ENCODE data around the gene CDH13.
A peak's percentile ranks its signal among the peaks of the same experiment; 100 is the strongest.

The CDH13 gene

DNA sequence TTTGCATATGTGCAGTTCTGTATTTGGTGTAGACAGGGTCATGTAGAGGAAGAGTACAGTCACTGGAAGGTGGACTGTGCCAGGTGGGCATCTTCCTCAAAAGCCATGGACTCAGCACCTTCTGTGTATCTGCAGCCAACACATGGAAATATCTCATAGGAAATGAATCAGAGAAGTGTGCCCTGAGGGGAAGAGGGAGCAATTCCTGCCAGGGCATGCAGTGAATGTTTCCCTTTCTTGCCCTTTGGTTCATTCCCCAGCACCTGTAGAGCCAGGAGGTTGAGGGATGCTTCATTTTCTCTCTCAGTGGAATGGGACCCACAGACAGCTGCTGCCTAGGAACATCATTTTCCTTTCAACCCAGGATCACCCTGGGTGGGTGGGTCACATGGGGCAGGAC, 1034.9 kb downstream of the CDH13 start:
- Histone ChIP-seq H3K4me1 (no peaks in the 10 kb centered on the region), H3K27me3 (no peaks in the 10 kb centered on the region), H3K4me3 (no peak overlapping the region), H3K9ac (no peak overlapping the region), H3K4me2 (no peak overlapping the region), H4K20me1 (no peaks in the 10 kb centered on the region), H3K9me3 (replicated peaks in 1 of 11) (peaks cover 5 to 22% (median 12%) of the 10 kb centered on the region in 11 experiments; a peak in 17 of 22 replicates), H3K36me3 (no peaks in the 10 kb centered on the region), H3K27ac (no peak overlapping the region)
- TF ChIP-seq Cebpa-rat (IDR thresholded peaks at IDR 0.05) = no peak

DNA sequence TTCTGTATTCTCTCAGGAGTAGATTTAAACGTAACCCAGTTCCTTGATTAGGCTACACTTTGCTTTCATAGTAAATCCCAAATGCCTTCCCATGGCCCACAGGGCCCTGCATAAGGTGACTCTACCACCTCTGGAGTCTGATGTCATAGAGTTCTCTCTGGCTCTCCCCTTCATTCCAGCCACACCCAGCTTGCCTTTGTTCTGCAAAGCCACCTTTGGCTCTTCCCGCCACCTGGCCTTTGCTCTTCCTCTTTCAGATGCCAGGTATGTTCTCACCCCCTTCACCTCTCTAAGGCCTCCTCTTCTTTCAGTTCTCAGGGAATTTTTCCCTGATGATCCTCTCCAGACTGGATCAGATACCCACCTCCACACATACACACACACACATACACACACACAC, 1039.7 kb downstream of the CDH13 start:
- Histone ChIP-seq H3K27ac (no peak overlapping the region), H3K4me3 (no peak overlapping the region), H4K20me1 (no peaks in the 10 kb centered on the region), H3K27me3 (no peaks in the 10 kb centered on the region), H3K4me2 (no peak overlapping the region), H3K4me1 (no peaks in the 10 kb centered on the region), H3K9ac (no peak overlapping the region), H3K36me3 (no peaks in the 10 kb centered on the region), H3K9me3 (replicated peaks in 1 of 11) (peaks cover 20 to 33% (median 27%) of the 10 kb centered on the region in 11 experiments)
- no peak for TF ChIP-seq Cebpa-rat (IDR thresholded peaks at IDR 0.05)

DNA sequence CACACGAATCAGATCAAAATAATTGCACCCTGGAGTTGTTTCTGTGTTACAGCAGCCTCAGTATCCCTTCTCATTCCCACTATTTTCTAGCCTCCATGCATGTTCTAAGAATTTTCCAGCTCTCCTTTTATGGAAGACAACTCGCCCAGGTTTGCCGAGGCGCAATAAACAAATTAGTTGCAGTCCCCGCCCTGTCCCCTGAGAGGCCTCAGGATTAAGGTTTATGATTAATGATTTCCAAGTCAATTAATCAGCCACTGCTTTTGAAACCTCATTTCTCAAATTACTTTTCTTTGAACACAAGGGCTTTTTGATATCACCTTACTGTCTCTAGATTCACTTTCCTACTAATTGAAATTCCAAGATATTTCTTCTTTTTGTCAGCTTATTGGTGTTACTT, 1042.7 kb downstream of the CDH13 start:
- Histone ChIP-seq H3K27ac (no peak overlapping the region), H4K20me1 (no peaks in the 10 kb centered on the region), H3K4me3 (no peak overlapping the region), H3K4me2 (no peak overlapping the region), H3K27me3 (no peaks in the 10 kb centered on the region), H3K9me3 (replicated peaks in 1 of 11) (peaks cover 21 to 33% (median 27%) of the 10 kb centered on the region in 11 experiments), H3K36me3 (no peaks in the 10 kb centered on the region), H3K9ac (no peak overlapping the region), H3K4me1 (no peaks in the 10 kb centered on the region)
- no peak for TF ChIP-seq Cebpa-rat (IDR thresholded peaks at IDR 0.05)

DNA sequence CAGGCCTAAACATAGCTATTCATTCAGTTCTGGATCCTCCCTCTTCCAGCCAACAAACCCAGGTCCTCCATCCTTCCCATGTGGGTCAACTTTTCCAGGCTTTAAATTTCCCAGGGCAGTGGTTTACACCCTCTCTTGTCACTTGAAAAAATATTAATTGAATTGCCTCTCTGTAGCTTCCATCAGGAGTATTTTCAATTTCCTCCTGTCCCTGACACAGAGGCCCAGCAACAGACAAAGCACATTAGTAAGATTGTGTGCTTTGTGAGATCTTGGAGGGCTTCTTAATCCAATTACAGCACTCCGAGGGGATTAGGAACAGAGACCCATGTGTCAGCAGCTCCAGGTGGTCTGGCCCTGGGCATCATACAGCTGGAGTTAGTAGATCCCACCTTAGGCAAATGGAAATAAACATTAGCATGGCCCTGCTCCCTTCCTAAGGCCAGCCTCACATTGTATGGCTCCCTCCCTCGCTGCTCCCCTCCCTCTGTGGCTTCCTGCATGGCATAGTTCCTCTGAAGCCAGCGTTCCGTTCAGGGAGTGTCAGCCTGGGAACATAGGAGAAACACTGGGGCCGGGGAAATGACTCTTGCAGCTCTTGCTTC, 1048.3 kb downstream of the CDH13 start:
- H3K27ac ChIP-seq = no peak overlapping the region
- peaks cover 0 to 5% (median 2%) of the 10 kb centered on the region in 10 experiments; a peak in 4 of 20 replicates for H3K4me1 ChIP-seq
- peaks cover 14 to 21% (median 19%) of the 10 kb centered on the region in 11 experiments; a peak in 21 of 22 replicates for H3K9me3 ChIP-seq (replicated peaks in 1 of 11)
- no peak overlapping the region for H3K4me3 ChIP-seq
- no peaks in the 10 kb centered on the region for H3K27me3 ChIP-seq
- no peaks in the 10 kb centered on the region for H4K20me1 ChIP-seq
- no peak overlapping the region for H3K9ac ChIP-seq
- TF ChIP-seq Cebpa-rat (IDR thresholded peaks at IDR 0.05) = no peak
- peak overlapping the region in 1 of 11 experiments; percentile 19; a peak in 1 of 22 replicates for H3K4me2 ChIP-seq
- H3K36me3 ChIP-seq = no peaks in the 10 kb centered on the region

DNA sequence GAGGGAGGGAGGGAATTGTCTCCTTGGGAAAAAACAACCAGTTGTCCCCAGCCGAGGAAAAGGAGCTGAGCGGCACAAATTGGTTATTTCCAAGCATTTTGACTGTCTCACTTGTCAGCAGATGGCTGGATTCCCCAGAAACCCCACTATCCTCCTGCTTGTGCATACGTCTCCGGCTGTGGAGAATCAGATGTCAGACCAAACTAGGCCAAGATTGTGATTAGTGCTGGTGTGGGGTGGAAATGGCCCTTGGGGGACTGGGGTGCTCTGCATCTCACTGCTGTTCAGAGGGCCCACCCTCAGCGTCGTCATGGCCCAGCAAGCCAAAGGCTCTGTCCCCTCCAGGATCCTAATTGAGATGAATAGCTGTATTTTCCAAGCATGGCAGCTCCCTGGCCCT, 1049.3 kb downstream of the CDH13 start:
- H3K4me2 ChIP-seq = no peak overlapping the region
- no peaks in the 10 kb centered on the region for H3K36me3 ChIP-seq
- H3K4me3 ChIP-seq = no peak overlapping the region
- TF ChIP-seq Cebpa-rat (IDR thresholded peaks at IDR 0.05) = no peak
- H3K9ac ChIP-seq = no peak overlapping the region
- no peaks in the 10 kb centered on the region for H4K20me1 ChIP-seq
- no peak overlapping the region for H3K27ac ChIP-seq
- peaks cover 3 to 10% (median 8%) of the 10 kb centered on the region in 11 experiments; a peak in 19 of 22 replicates for H3K9me3 ChIP-seq (replicated peaks in 1 of 11)
- peaks cover 0 to 5% (median 2%) of the 10 kb centered on the region in 10 experiments; a peak in 6 of 20 replicates for H3K4me1 ChIP-seq
- H3K27me3 ChIP-seq = no peaks in the 10 kb centered on the region

DNA sequence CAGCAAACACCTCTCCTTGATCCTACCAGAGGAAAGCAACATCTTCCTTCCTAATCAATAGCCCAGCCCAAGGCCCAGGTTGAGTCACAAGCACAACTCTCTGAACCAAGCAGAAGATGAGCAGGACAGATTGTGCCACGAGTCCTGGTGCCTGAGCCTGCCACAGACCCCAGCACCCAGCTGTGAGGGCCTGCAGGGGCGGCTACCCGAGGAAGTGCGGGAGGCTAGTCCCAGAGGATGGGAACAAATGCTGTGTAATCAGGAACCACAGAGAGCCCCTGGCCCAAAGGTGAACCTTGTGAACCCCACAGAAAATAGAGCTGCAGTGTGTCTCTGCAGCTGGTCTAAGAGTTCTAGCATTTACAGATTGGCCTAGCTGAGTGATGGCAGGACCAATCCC, 1054.2 kb downstream of the CDH13 start:
- Histone ChIP-seq H3K27me3 (no peaks in the 10 kb centered on the region; a peak in 1 of 22 replicates), H3K27ac (no peak overlapping the region)

DNA sequence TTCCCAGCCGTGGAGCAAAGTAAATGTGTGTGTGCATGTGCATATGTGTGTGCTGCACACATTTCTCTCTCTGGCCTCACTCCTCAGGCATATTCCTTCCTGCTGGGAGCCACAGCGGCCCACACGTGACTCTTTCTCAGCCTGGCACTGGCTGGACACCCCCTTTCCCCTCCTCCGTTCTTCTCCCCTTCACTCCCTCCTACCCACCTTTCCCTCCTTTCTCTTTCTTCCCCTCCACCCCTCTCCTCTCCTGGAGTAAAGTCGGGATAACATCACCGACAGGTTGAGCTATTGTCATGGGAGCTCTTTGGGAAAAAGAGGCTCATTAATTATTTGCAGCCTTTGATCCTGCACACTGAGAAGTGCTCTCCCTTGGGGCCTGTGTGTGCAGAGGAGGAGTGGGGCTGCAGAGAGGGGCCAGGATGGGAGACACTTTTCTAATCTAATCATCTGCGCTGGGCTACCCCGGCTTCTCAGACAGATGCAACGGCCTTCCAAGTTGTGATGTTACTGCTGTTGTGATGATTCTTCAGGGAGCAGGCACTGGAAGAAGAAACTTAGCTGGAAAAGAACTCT, 1054.7 kb downstream of the CDH13 start:
- TF ChIP-seq Cebpa-rat (IDR thresholded peaks at IDR 0.05) = no peak
- peak overlapping the region in 7 of 11 experiments; percentile 4 to 59 (median 38); a peak in 10 of 22 replicates for H3K4me2 ChIP-seq

More for the DNA sequence above, 1054.2 kb downstream of the CDH13 start:
- no peaks in the 10 kb centered on the region for H3K9me3 ChIP-seq (replicated peaks in 1 of 11)
- H3K4me3 ChIP-seq = no peak overlapping the region
- no peaks in the 10 kb centered on the region for H3K36me3 ChIP-seq
- peaks cover 18 to 36% (median 30%) of the 10 kb centered on the region in 10 experiments for H3K4me1 ChIP-seq
- no peak for TF ChIP-seq Cebpa-rat (IDR thresholded peaks at IDR 0.05)
- peak overlapping the region in 7 of 11 experiments; percentile 4 to 59 (median 38); a peak in 5 of 22 replicates for H3K4me2 ChIP-seq
- no peak overlapping the region for H3K9ac ChIP-seq
- H4K20me1 ChIP-seq = no peaks in the 10 kb centered on the region

DNA sequence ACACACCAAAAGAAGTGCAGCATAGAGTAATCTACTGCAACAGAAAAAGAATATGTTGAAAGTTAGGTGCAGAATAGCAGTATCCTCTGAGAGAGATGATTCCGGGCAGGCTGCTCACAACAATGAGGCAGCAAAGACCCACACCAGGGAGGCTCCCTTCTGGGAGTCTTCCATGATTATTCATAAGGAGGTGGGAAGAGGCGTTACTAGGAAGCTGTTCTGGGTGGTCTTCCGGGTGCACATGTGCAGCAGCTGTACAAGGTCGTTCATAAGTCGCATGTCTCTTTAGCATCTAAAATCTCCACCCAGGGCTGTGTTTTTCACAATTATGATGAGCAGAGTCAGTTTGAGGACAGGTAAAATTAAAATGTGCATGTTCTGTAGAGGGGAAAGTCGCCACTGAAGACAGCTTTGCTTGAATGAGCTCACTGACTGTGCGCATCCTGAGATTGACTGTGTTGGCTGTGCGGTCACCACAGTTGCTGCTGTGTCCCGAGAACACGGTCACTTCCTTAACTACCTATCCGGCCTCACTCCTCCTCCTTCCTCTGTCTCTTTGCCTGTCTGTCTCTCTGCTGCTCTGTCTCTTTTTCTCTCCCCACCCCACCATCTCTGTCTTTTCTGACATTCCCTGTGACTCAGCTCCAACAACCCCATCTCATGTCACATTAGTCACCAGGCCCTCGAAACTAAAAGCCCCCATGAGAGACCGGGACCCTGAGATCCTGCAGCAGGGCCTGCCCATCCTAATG, 1055.5 kb downstream of the CDH13 start:
- no peak overlapping the region for H3K27ac ChIP-seq
- no peaks in the 10 kb centered on the region; a peak in 1 of 22 replicates for H3K27me3 ChIP-seq
- H4K20me1 ChIP-seq = no peaks in the 10 kb centered on the region
- no peaks in the 10 kb centered on the region for H3K9me3 ChIP-seq (replicated peaks in 1 of 11)
- peak overlapping the region; percentile 27 to 71 (median 54); a peak in 21 of 22 replicates for H3K4me2 ChIP-seq
- no peak overlapping the region for H3K4me3 ChIP-seq
- TF ChIP-seq Cebpa-rat (IDR thresholded peaks at IDR 0.05) = no peak
- H3K36me3 ChIP-seq = no peaks in the 10 kb centered on the region
- peaks cover 22 to 40% (median 32%) of the 10 kb centered on the region in 10 experiments for H3K4me1 ChIP-seq
- no peak overlapping the region for H3K9ac ChIP-seq

More for the DNA sequence above, 1054.7 kb downstream of the CDH13 start:
- Histone ChIP-seq H3K9me3 (replicated peaks in 1 of 11) (no peaks in the 10 kb centered on the region), H3K4me1 (peaks cover 22 to 39% (median 32%) of the 10 kb centered on the region in 10 experiments), H3K27me3 (no peaks in the 10 kb centered on the region; a peak in 1 of 22 replicates), H3K9ac (no peak overlapping the region), H3K27ac (no peak overlapping the region), H3K36me3 (no peaks in the 10 kb centered on the region), H4K20me1 (no peaks in the 10 kb centered on the region), H3K4me3 (no peak overlapping the region)

DNA sequence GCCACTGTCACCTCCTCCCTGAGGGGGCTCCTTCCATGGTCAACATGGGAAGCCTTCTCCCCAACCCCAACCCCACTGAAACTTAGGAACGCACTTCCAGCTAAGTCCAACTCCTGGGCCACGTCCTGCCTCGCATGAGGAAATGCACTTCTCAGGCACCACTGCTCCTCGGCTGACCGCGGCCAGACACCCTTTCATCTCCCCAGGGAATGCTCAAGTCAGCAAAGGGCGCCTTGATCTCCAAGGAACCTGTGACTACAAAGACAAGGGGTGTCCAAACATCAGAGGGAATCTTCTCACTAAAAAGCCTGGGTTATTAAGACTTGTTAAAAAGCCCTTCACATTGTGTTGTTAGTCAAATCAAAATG, 1056.1 kb downstream of the CDH13 start:
- no peaks in the 10 kb centered on the region; a peak in 1 of 22 replicates for H3K27me3 ChIP-seq
- no peak overlapping the region for H3K9ac ChIP-seq
- H3K9me3 ChIP-seq (replicated peaks in 1 of 11) = no peaks in the 10 kb centered on the region
- no peaks in the 10 kb centered on the region for H4K20me1 ChIP-seq
- peak overlapping the region; percentile 27 to 71 (median 54) for H3K4me2 ChIP-seq
- no peaks in the 10 kb centered on the region for H3K36me3 ChIP-seq
- no peak overlapping the region for H3K4me3 ChIP-seq
- H3K27ac ChIP-seq = no peak overlapping the region
- TF ChIP-seq Cebpa-rat (IDR thresholded peaks at IDR 0.05) = no peak
- H3K4me1 ChIP-seq = peaks cover 22 to 45% (median 33%) of the 10 kb centered on the region in 10 experiments

Measured in BLaER1 treated with 17β-estradiol and CSF1 and Interleukin-3, amounts not matched to agents 10 nM and 100 nM (cell line).